ENCODE data around the gene RAB40C. TPM values are rescaled to one million over a fixed set of nuclear protein-coding genes. Genes with fewer than 3 reads are reported as not detected.

Gene RAB40C
- total and polyA plus RNA-seq, 2 donors (not counting 1 experiment from before 2014, with no cell fraction given): 12.7 to 26.9 TPM

- DNase-seq (no peak), ATAC-seq (ENCODE audit: low read depth) (no peak)
- H3K4me1 ChIP-seq (ENCODE audit: control insufficient read depth in 2 of 2, insufficient read depth in 2 of 2, low read length in 2 of 2): no peaks in the 10 kb centered on the region
- Mint-ChIP-seq H3K4me3 (no peak overlapping the region), H3K27ac (no peak overlapping the region), H3K27me3 (no peaks in the 10 kb centered on the region), H3K4me1 (peaks cover 4% of the 10 kb centered on the region), H3K9me3 (ENCODE audit: insufficient read depth) (no peaks in the 10 kb centered on the region)
- H3K27ac ChIP-seq (ENCODE audit: low read length in 2 of 2): no peak overlapping the region
- peaks cover 80% of the 10 kb centered on the region for H3K79me2 ChIP-seq (ENCODE audit: control insufficient read depth, insufficient read depth, low read length)
- no CpG with 5 or more reads among the region's 5 CpGs for WGBS (ENCODE audit: insufficient coverage)
- no peak overlapping the region for H3K4me2 ChIP-seq (replicated peaks; ENCODE audit: low read depth, low read length, poor library complexity, severe bottlenecking)
- no peaks in the 10 kb centered on the region for H3K27me3 ChIP-seq (replicated peaks in 1 of 4; ENCODE audit: control extremely low read depth in 1 of 4, control insufficient read depth in 3 of 4, insufficient read depth in 4 of 4, low read length in 3 of 4)
- ChIA-PET POLR2A (interaction anchor here (0.5 kb wide), 1 partner anchor 33 kb away, joined by 4 read pairs; no protein-coding TSS in a partner anchor), CTCF (interaction anchor here (0.7 kb wide), 1 partner anchor 17 kb away, joined by 3 read pairs; no protein-coding TSS in a partner anchor)
- H2AFZ ChIP-seq (ENCODE audit: insufficient read depth, low read depth, low read length, poor library complexity, severe bottlenecking): no peak overlapping the region
- intact Hi-C loops (cut with micrococcal nuclease): no loop called here
- peaks cover 0 to 26% (median 10%) of the 10 kb centered on the region in 3 donors for H3K9me3 ChIP-seq (ENCODE audit: control extremely low read depth in 1 of 3, control insufficient read depth in 2 of 3, insufficient read depth in 1 of 3, low read length in 2 of 3)
- peaks cover 31% of the 10 kb centered on the region for H4K20me1 ChIP-seq (ENCODE audit: control insufficient read depth, insufficient read depth, low read length, poor library complexity, severe bottlenecking)
- no peak overlapping the region for H3K9ac ChIP-seq (ENCODE audit: low read length)
- H3K36me3 ChIP-seq (replicated peaks in 1 of 2; ENCODE audit: control extremely low read depth in 1 of 2, control insufficient read depth in 1 of 2, extremely low read depth in 1 of 2, insufficient read depth in 2 of 2, low read length in 1 of 2): peaks cover 0 to 10% of the 10 kb centered on the region in 2 experiments
- no peak for TF ChIP-seq CTCF (IDR thresholded peaks at IDR 0.05)
- TF ChIP-seq EZH2 (IDR thresholded peaks at IDR 0.05; ENCODE audit: borderline replicate concordance, insufficient read depth, low read depth, low read length, poor library complexity, severe bottlenecking): no peak
- H3K4me3 ChIP-seq (ENCODE audit: control extremely low read depth in 1 of 5, extremely low read depth in 1 of 5, insufficient read depth in 1 of 5, low read depth in 2 of 5, low read length in 4 of 5): no peak overlapping the region
These were observed 14.1 kb downstream of the RAB40C start for GRCh38 chr16:603933-604332.

GRCh38 chr16:606656-607307 is 16.9 kb downstream of the RAB40C start:
- no peak for ATAC-seq (ENCODE audit: low read depth)
- no peaks in the 10 kb centered on the region for H3K9me3 Mint-ChIP-seq (ENCODE audit: insufficient read depth)
- CTCF ChIA-PET: no interaction called here
- over 99% methylated on average over 18 of the region's 22 CpGs for WGBS (ENCODE audit: insufficient coverage)
- H3K27me3 ChIP-seq (replicated peaks in 1 of 4; ENCODE audit: control extremely low read depth in 1 of 4, control insufficient read depth in 3 of 4, insufficient read depth in 4 of 4, low read length in 3 of 4): no peaks in the 10 kb centered on the region
- H3K4me3 Mint-ChIP-seq: no peak overlapping the region
- H3K4me1 Mint-ChIP-seq: peaks cover 8% of the 10 kb centered on the region
- no peak overlapping the region for H3K27ac ChIP-seq (ENCODE audit: low read length in 2 of 2)
- H4K20me1 ChIP-seq (ENCODE audit: control insufficient read depth, insufficient read depth, low read length, poor library complexity, severe bottlenecking): peaks cover 45% of the 10 kb centered on the region
- peaks cover 0 to 19% (median 10%) of the 10 kb centered on the region in 3 donors for H3K9me3 ChIP-seq (ENCODE audit: control extremely low read depth in 1 of 3, control insufficient read depth in 2 of 3, insufficient read depth in 1 of 3, low read length in 2 of 3)
- no peaks in the 10 kb centered on the region for H3K36me3 ChIP-seq (replicated peaks in 1 of 2; ENCODE audit: control extremely low read depth in 1 of 2, control insufficient read depth in 1 of 2, extremely low read depth in 1 of 2, insufficient read depth in 2 of 2, low read length in 1 of 2)
- H3K4me1 ChIP-seq (ENCODE audit: control insufficient read depth in 2 of 2, insufficient read depth in 2 of 2, low read length in 2 of 2): no peaks in the 10 kb centered on the region
- peaks cover 90% of the 10 kb centered on the region for H3K79me2 ChIP-seq (ENCODE audit: control insufficient read depth, insufficient read depth, low read length)
- POLR2A ChIA-PET: interaction anchor here (0.6 kb wide), 1 partner anchor 15 kb away, joined by 3 read pairs; no protein-coding TSS in a partner anchor
- H3K4me3 ChIP-seq (ENCODE audit: control extremely low read depth in 1 of 5, extremely low read depth in 1 of 5, insufficient read depth in 1 of 5, low read depth in 2 of 5, low read length in 4 of 5): no peak overlapping the region
- H2AFZ ChIP-seq (ENCODE audit: insufficient read depth, low read depth, low read length, poor library complexity, severe bottlenecking): no peak overlapping the region
- no peak for DNase-seq
- intact Hi-C loops (cut with micrococcal nuclease): no loop called here
- H3K27me3 Mint-ChIP-seq: no peaks in the 10 kb centered on the region
- no peak overlapping the region for H3K4me2 ChIP-seq (replicated peaks; ENCODE audit: low read depth, low read length, poor library complexity, severe bottlenecking)
- no peak overlapping the region for H3K27ac Mint-ChIP-seq
- H3K9ac ChIP-seq (ENCODE audit: low read length): no peak overlapping the region
- TF ChIP-seq EZH2 (IDR thresholded peaks at IDR 0.05; ENCODE audit: borderline replicate concordance, insufficient read depth, low read depth, low read length, poor library complexity, severe bottlenecking) (no peak), CTCF (IDR thresholded peaks at IDR 0.05) (no peak)

Data from B cell (primary cell).